RWPE2 (cell line): Measurements from ENCODE around the gene EDN2.

ENCODE experiments used
- ATAC-seq: fragments of 200-7000 bp; cut with Tn5 transposase; 3 replicates; pipeline ENCODE4 v1.9.1; 2021; ENCODE audit warnings: low read depth
- DNase-seq: peaks from one replicate; pipeline ENCODE4 v3.0.0-alpha.2; 2020; ENCODE audit warnings: low spot score
- H3K27ac ChIP-seq: fragments of 450-650 bp; 2 replicates; pipeline ENCODE4 v1.5.1; 2017; ENCODE audit warnings: mild to moderate bottlenecking; ENCODE audit not compliant: poor library complexity, severe bottlenecking
- H3K27me3 ChIP-seq: fragments of 250-450 bp; sonication (Bioruptor Pico); 2 replicates; pipeline ENCODE4 v1.5.1; 2021; ENCODE audit warnings: mild to moderate bottlenecking, moderate library complexity; ENCODE audit not compliant: insufficient read depth, poor library complexity, severe bottlenecking
- H3K36me3 ChIP-seq: fragments of 250-450 bp; sonication (Bioruptor Pico); 2 replicates; pipeline ENCODE4 v1.5.1; 2020; ENCODE audit warnings: low read depth, mild to moderate bottlenecking, moderate library complexity
- H3K4me1 ChIP-seq: fragments of 250-450 bp; sonication (Bioruptor Pico); 2 replicates; pipeline ENCODE4 v1.5.1; 2021; ENCODE audit warnings: mild to moderate bottlenecking, moderate library complexity; ENCODE audit not compliant: insufficient read depth, poor library complexity, severe bottlenecking
- H3K4me3 ChIP-seq: fragments of 250-450 bp; sonication (Bioruptor Pico); 2 replicates; pipeline ENCODE4 v1.5.1; 2021; ENCODE audit warnings: mild to moderate bottlenecking, moderate library complexity; ENCODE audit not compliant: severe bottlenecking
- H3K9me3 ChIP-seq: fragments of 250-450 bp; sonication (Bioruptor Pico); 2 replicates; pipeline ENCODE4 v1.5.1; 2021; ENCODE audit warnings: mild to moderate bottlenecking, moderate library complexity; ENCODE audit not compliant: severe bottlenecking
- CTCF ChIP-seq: fragments of 450-650 bp; IDR thresholded peaks from one replicate; pipeline ENCODE4 v1.5.1; 2017; ENCODE audit warnings: mild to moderate bottlenecking, moderate library complexity; ENCODE audit not compliant: poor library complexity, severe bottlenecking

Gene EDN2

GRCh38 chr1:41476807-41477361 lies 7.6 kb downstream of the EDN2 start:
- no peaks in the 10 kb centered on the region for H3K36me3 ChIP-seq
- no peak overlapping the region for H3K4me3 ChIP-seq
- no peaks in the 10 kb centered on the region for H3K27me3 ChIP-seq
- H3K27ac ChIP-seq: no peak overlapping the region
- no peaks in the 10 kb centered on the region for H3K9me3 ChIP-seq
- DNase-seq: no peak
- no peak for TF ChIP-seq CTCF
- H3K4me1 ChIP-seq: peaks cover 11% of the 10 kb centered on the region
- no peak for ATAC-seq

- Histone ChIP-seq H3K4me1 (peaks cover 10% of the 10 kb centered on the region), H3K27ac (no peak overlapping the region), H3K4me3 (no peak overlapping the region), H3K9me3 (no peaks in the 10 kb centered on the region), H3K27me3 (no peaks in the 10 kb centered on the region), H3K36me3 (no peaks in the 10 kb centered on the region)
- no peak for TF ChIP-seq CTCF
- DNase-seq: no peak
- ATAC-seq: no peak
Observed at GRCh38 chr1:41475859-41476567, 8.5 kb downstream of the EDN2 start.

- no peak for ATAC-seq
- H3K4me1 ChIP-seq: peaks cover 10% of the 10 kb centered on the region
- no peaks in the 10 kb centered on the region for H3K27me3 ChIP-seq
- H3K27ac ChIP-seq: peak overlapping the region; percentile 20
- H3K4me3 ChIP-seq: no peak overlapping the region
- no peaks in the 10 kb centered on the region for H3K36me3 ChIP-seq
- no peaks in the 10 kb centered on the region for H3K9me3 ChIP-seq
- no peak for DNase-seq
- no peak for TF ChIP-seq CTCF
Observed at GRCh38 chr1:41475346-41475745, 9.1 kb downstream of the EDN2 start.

GRCh38 chr1:41474490-41475271 lies 9.8 kb downstream of the EDN2 start:
- no peaks in the 10 kb centered on the region for H3K27me3 ChIP-seq
- no peak overlapping the region for H3K4me3 ChIP-seq
- DNase-seq (no peak), ATAC-seq (peak; percentile 70)
- no peak for TF ChIP-seq CTCF
- H3K9me3 ChIP-seq: no peaks in the 10 kb centered on the region
- H3K27ac ChIP-seq: peak overlapping the region; percentile 20
- H3K36me3 ChIP-seq: no peaks in the 10 kb centered on the region
- peaks cover 10% of the 10 kb centered on the region for H3K4me1 ChIP-seq
